K562 (cell line): Measurements from ENCODE around the gene NKIRAS2. TPM values are rescaled to one million over a fixed set of nuclear protein-coding genes. Genes with fewer than 3 reads are reported as not detected.

Experiments
- ADNP ChIP-seq: fragments of 200-800 bp; sonication (Bioruptor generic); IDR thresholded peaks from 2 replicates; pipeline ENCODE4 v1.6.1; 2016; ENCODE audit warnings: missing genetic modification characterization, missing compliant biosample characterization
- ATF6 ChIP-seq: sonication (generic); formaldehyde crosslinking; IDR thresholded peaks from 2 replicates; pipeline ENCODE4 v1.4.0; 2020; ENCODE audit warnings: mild to moderate bottlenecking, missing genetic modification reagents
- CTCF ChIP-seq, 3 experiments: IDR thresholded peaks in 2 of 3; conservative IDR thresholded peaks in 1 of 3; 2 replicates each; pipeline ENCODE4 v1.5.1; 2011 to 2012; ENCODE audit warnings: low read length in 3 of 3, mild to moderate bottlenecking in 3 of 3, control low read depth in 2 of 3, improper control_type of control experiment in 1 of 3, inconsistent platforms in 1 of 3, low read depth in 1 of 3, mixed read lengths in 1 of 3, moderate library complexity in 1 of 3; ENCODE audit not compliant: insufficient read depth in 2 of 3
- LARP7 ChIP-seq: fragments of 450-650 bp; IDR thresholded peaks from 2 replicates; pipeline ENCODE4 v1.6.1; 2016
- POLR2AphosphoS2 ChIP-seq: IDR thresholded peaks from 2 replicates; pipeline ENCODE4 v1.6.1; 2012; ENCODE audit warnings: low read length, improper control_type of control experiment
- POLR2G ChIP-seq: fragments of 200-400 bp; formaldehyde crosslinking; IDR thresholded peaks from 2 replicates; pipeline ENCODE4 v1.6.1; 2017; ENCODE audit warnings: low read depth, mild to moderate bottlenecking, antibody characterized with exemption, low read length, moderate library complexity
- ZNF263 ChIP-seq: sonication (generic); formaldehyde crosslinking; IDR thresholded peaks from 2 replicates; pipeline ENCODE4 v1.8.0; 2022; ENCODE audit warnings: mild to moderate bottlenecking, missing genetic modification reagents, borderline replicate concordance
- polyA plus RNA-seq, 8 experiments: library from polyadenylated mRNA; depleted of rRNA in 4 of 8; stranded (reverse) in 5 of 8; unstranded in 3 of 8; fragments of >200 nt; fragmentation: Nextera tagmentation in 2 of 8; fragmentation: Illumina TruSeq in 1 of 8; extraction: Ambion mirVana in 2 of 8; extraction: Trizol in 1 of 8; gene quantifications; 2 replicates each; pipeline versions ENCODE4 v1.2.1 to v1.2.3, GENCODE V29; 2011 to 2014; ENCODE audit warnings: inconsistent platforms in 1 of 8, missing spikeins in 1 of 8
- total RNA-seq, 7 experiments: library from RNA; depleted of rRNA in 6 of 7; stranded (reverse); fragments of >200 nt in 6 of 7; fragmentation: Illumina TruSeq in 2 of 7; extraction: Trizol in 2 of 7; gene quantifications; 2 replicates each; pipeline versions ENCODE4 v1.2.1 to v1.2.3, GENCODE V29; 2011 to 2021; ENCODE audit warnings: low replicate concordance in 1 of 7
- TF ChIP-seq, protein P1 (sequence below): sonication (generic); formaldehyde crosslinking; IDR thresholded peaks from 2 replicates; pipeline ENCODE4 v1.8.0; 2022; ENCODE audit warnings: missing genetic modification reagents, mild to moderate bottlenecking, moderate library complexity, borderline replicate concordance
- TF ChIP-seq, protein P2 (sequence below): fragments of 450-650 bp; IDR thresholded peaks from 2 replicates; pipeline ENCODE4 v1.6.1; 2017; ENCODE audit warnings: mild to moderate bottlenecking, moderate library complexity

Gene NKIRAS2
- total and polyA plus RNA-seq, 9 of the 15 experiments (the other 6 are each of a cell fraction or from before 2014, with no cell fraction given) = 10.1 to 65.5 (median 29.8) TPM

GRCh38 chr17:42025191-42025579, 5.3 kb downstream of the NKIRAS2 start (continued):
- TF ChIP-seq LARP7 (no peak), CTCF (IDR thresholded peaks at IDR 0.05 in 2 of 3, conservative IDR thresholded peaks at IDR 0.05 in 1 of 3; ENCODE audit: insufficient read depth in 2 of 3, low read depth in 1 of 3, low read length in 3 of 3) (peak in 1 of 3 experiments; percentile 5; a peak in 1 of 6 replicates), ATF6 (CRISPR knock-in tag) (no peak), ADNP (tag) (no peak), POLR2AphosphoS2 (peak; percentile 65; the same call in 1 of the 2 replicates), ZNF263 (CRISPR knock-in tag) (peak; percentile 17; the same call in 1 of the 2 replicates), POLR2G (peak; percentile 55)
- TF ChIP-seq, protein P1, sequence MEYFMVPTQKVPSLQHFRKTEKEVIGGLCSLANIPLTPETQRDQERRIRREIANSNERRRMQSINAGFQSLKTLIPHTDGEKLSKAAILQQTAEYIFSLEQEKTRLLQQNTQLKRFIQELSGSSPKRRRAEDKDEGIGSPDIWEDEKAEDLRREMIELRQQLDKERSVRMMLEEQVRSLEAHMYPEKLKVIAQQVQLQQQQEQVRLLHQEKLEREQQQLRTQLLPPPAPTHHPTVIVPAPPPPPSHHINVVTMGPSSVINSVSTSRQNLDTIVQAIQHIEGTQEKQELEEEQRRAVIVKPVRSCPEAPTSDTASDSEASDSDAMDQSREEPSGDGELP (CRISPR knock-in tag) = 0 out of 2 replicates have a peak, but pooled peaks have one; percentile 7
- TF ChIP-seq, protein P2, sequence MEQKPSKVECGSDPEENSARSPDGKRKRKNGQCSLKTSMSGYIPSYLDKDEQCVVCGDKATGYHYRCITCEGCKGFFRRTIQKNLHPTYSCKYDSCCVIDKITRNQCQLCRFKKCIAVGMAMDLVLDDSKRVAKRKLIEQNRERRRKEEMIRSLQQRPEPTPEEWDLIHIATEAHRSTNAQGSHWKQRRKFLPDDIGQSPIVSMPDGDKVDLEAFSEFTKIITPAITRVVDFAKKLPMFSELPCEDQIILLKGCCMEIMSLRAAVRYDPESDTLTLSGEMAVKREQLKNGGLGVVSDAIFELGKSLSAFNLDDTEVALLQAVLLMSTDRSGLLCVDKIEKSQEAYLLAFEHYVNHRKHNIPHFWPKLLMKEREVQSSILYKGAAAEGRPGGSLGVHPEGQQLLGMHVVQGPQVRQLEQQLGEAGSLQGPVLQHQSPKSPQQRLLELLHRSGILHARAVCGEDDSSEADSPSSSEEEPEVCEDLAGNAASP = no peak
- TF ChIP-seq, all 486 proteins: peak for 7
